ENCODE results near the gene ZNF519.
"Not testable (repeated sequence)": the region's sequence is repeated elsewhere in the genome, so short reads cannot be mapped to it uniquely, and the experiment has no call there.

Gene ZNF519

DNA sequence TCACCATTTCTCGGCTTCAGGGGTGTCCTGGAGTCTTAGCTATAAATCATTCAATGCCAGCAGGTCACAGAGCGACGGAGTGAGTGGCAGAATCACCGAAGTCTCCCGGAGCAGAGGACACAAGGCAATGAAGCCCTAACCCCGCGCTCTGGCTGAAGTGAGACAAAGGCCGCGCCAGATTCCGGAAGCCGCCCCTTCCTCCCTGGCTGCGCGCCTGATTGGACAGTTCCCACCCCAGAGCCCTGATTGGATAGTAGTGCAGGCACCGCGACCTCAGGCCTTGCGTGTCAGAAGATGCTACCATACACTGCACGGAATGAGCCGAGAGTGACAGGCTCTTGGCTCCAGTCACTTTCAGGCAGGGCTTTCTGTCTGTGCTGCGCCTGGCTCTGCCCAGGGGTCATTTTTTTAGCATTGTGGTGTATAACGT is at the start of gene ZNF519:
ZNF519 (minus strand) TSS at position 165 of the 430 bp plus-strand sequence; CDS start at position 7, 158 bp downstream.
- H4K20me1 ChIP-seq (ENCODE audit: insufficient read depth, low read length); H3K9me3 ChIP-seq (replicated peaks; ENCODE audit: insufficient read depth, low read length); H3F3A ChIP-seq (ENCODE audit: insufficient read depth, low read length); H3K27ac ChIP-seq (ENCODE audit: low read length); H3K27me3 ChIP-seq (replicated peaks; ENCODE audit: insufficient read depth, low read length); H3K4me1 ChIP-seq (ENCODE audit: low read length); H3K36me3 ChIP-seq (replicated peaks; ENCODE audit: insufficient read depth, low read length); H3K9me2 ChIP-seq (replicated peaks; ENCODE audit: insufficient read depth, low read length): not testable (repeated sequence)
- DNase-seq = peak; percentile 95
- H2AFZ ChIP-seq (ENCODE audit: low read length) = peak within 1 kb of the TSS; percentile 63; the same call in 1 of the 2 replicates
- H3K4me3 ChIP-seq (ENCODE audit: low read length) = peak within 1 kb of the TSS; percentile 69
- H3K9ac ChIP-seq (ENCODE audit: low read length) = peak within 1 kb of the TSS; percentile 55; the same call in 1 of the 2 replicates
- peak within 1 kb of the TSS; percentile 27; the same call in 1 of the 2 replicates for H3K4me2 ChIP-seq (ENCODE audit: low read depth, low read length)
- H3K79me2 ChIP-seq (ENCODE audit: low read length) = peaks cover 10% of the 10 kb centered on the region; the same call in 1 of the 2 replicates

DNA sequence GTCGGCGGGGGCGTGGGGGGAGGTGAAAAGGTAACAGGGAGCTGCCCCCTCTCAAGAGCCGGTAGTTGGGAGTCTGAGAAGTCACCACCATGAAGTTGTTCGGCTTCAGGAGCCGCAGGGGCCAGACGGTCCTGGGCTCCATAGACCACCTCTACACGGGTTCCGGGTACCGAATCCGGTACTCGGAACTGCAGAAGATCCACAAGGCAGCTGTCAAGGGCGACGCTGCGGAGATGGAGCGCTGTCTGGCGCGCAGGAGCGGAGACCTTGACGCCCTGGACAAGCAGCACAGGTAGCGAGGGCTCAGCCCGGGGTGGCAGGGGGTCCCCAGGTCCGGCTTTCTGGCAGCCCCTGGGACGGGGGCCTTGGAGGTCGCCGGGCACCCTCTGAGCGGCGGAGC is 47.1 kb upstream of the ZNF519 start:
- no peaks in the 10 kb centered on the region for H3K36me3 ChIP-seq (replicated peaks; ENCODE audit: insufficient read depth, low read length)
- no peaks in the 10 kb centered on the region for H3K4me1 ChIP-seq (ENCODE audit: low read length)
- H4K20me1 ChIP-seq (ENCODE audit: insufficient read depth, low read length) = no peaks in the 10 kb centered on the region
- H2AFZ ChIP-seq (ENCODE audit: low read length) = peak overlapping the region; percentile 23; the same call in 1 of the 2 replicates
- H3K9me2 ChIP-seq (replicated peaks; ENCODE audit: insufficient read depth, low read length) = no peaks in the 10 kb centered on the region
- TF ChIP-seq EZH2phosphoT487 (IDR thresholded peaks at IDR 0.05; ENCODE audit: low read length) = no peak
- no peak for TF ChIP-seq EZH2 (optimal IDR thresholded peaks at IDR 0.05; ENCODE audit: low read depth, low read length)
- no peak for TF ChIP-seq CTCF (IDR thresholded peaks at IDR 0.05; ENCODE audit: low read length)
- H3F3A ChIP-seq (ENCODE audit: insufficient read depth, low read length) = no peaks in the 10 kb centered on the region
- no peak overlapping the region for H3K9ac ChIP-seq (ENCODE audit: low read length)
- H3K79me2 ChIP-seq (ENCODE audit: low read length) = no peaks in the 10 kb centered on the region
- no peak overlapping the region for H3K27ac ChIP-seq (ENCODE audit: low read length)
- H3K4me2 ChIP-seq (ENCODE audit: low read depth, low read length) = peak overlapping the region; percentile 43; the same call in 1 of the 2 replicates
- no peaks in the 10 kb centered on the region for H3K9me3 ChIP-seq (replicated peaks; ENCODE audit: insufficient read depth, low read length)
- no peaks in the 10 kb centered on the region for H3K27me3 ChIP-seq (replicated peaks; ENCODE audit: insufficient read depth, low read length)
- no peak for DNase-seq
- H3K4me3 ChIP-seq (ENCODE audit: low read length) = peak overlapping the region; percentile 46

DNA sequence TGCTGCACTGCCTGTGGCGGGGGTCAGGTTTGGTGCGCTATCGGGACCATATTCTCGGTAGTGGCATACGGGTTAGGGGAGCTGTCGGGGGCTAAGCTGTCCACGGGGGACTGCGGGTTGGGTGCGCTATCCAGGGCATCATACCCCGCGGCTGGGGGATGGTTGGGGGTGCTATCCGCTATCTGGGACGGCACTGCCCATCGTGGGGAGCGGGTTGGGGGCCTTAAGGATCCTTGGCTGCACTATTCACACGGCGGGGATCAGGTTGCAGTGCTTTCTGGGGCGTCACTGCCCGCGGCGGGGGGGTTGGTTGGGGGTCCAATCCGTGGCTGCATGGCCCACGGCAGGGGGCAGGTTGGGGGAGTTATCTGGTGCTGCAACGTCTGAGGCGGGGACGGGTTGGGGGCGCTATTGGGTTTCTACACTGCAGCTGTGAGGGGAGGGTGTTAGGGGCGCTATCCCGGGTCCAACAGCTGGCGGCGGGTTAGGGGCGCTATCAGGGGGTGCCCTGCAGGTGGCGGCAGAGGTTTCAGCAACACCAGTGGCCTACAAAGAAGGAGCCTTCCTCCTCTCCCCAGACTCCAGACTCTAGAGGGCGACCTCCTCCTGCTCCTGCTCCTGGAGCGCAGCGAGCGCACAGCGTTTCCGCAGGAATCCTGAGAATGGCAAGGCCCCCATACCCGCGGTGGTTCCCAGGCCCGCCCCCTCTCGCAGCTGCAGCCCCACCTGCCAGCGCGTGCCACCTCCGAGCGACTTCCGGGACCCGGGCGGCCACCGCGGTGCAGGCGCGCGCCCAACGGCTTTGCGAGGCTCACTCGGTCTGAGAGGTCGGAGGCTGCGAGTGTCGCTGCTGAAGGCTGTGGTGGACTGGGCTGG is 46.3 kb upstream of the ZNF519 start:
- peak; percentile 78 for DNase-seq
- peak; percentile 43 for TF ChIP-seq CTCF (IDR thresholded peaks at IDR 0.05; ENCODE audit: low read length)
- not testable (repeated sequence) for H3K27ac ChIP-seq (ENCODE audit: low read length); H3K4me1 ChIP-seq (ENCODE audit: low read length); H4K20me1 ChIP-seq (ENCODE audit: insufficient read depth, low read length); H3K9me2 ChIP-seq (replicated peaks; ENCODE audit: insufficient read depth, low read length); H3K9me3 ChIP-seq (replicated peaks; ENCODE audit: insufficient read depth, low read length); H3F3A ChIP-seq (ENCODE audit: insufficient read depth, low read length); H3K79me2 ChIP-seq (ENCODE audit: low read length); H3K36me3 ChIP-seq (replicated peaks; ENCODE audit: insufficient read depth, low read length); H3K9ac ChIP-seq (ENCODE audit: low read length); H3K27me3 ChIP-seq (replicated peaks; ENCODE audit: insufficient read depth, low read length)
- H3K4me3 ChIP-seq (ENCODE audit: low read length) = peak overlapping the region; percentile 46
- peak overlapping the region; percentile 43; the same call in 1 of the 2 replicates for H3K4me2 ChIP-seq (ENCODE audit: low read depth, low read length)
- H2AFZ ChIP-seq (ENCODE audit: low read length) = peak overlapping the region; percentile 23; the same call in 1 of the 2 replicates

DNA sequence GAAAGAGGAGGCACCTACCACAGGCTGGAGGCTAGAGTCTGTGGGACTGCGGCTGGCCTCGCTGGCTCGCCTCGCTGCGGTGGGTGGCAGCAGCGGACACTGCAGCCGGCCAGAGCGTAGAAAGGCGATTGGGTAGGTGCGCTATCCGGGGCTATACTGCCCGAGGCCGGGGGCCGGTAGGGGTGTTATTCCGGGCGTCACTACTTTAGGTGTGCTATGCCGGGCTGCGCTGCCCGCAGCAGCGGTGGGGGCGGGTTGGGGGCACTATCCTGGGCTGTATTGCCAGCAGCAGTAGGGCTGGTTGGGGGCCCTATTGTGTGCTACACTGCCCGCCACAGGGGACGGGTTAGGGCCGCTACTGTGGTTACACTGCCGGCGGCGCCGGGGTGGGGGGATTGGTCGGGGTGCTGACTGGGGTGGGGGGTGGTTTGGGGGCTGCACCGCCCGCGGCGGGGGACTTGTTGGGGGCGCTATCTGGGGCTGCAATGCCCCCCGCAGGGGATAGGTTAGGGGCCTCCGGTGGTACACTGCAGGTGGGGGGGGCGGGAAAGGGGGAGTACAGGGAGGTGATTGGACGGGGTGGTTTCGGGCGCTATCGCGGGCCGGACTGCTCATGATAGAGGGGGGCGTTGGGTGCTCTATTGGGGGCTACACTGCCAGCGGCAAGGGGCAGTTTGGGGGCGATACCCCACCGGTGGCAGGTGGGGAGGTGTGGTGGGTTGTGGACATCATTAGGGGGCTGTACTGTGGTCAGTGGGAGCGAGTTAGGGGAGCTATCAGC is 45.5 kb upstream of the ZNF519 start:
- not testable (repeated sequence) for H3K27me3 ChIP-seq (replicated peaks; ENCODE audit: insufficient read depth, low read length); H3K36me3 ChIP-seq (replicated peaks; ENCODE audit: insufficient read depth, low read length); H3F3A ChIP-seq (ENCODE audit: insufficient read depth, low read length); H4K20me1 ChIP-seq (ENCODE audit: insufficient read depth, low read length); H3K4me3 ChIP-seq (ENCODE audit: low read length); H3K4me2 ChIP-seq (ENCODE audit: low read depth, low read length); H3K4me1 ChIP-seq (ENCODE audit: low read length); H3K27ac ChIP-seq (ENCODE audit: low read length); DNase-seq; H3K9ac ChIP-seq (ENCODE audit: low read length); H2AFZ ChIP-seq (ENCODE audit: low read length); H3K79me2 ChIP-seq (ENCODE audit: low read length); H3K9me2 ChIP-seq (replicated peaks; ENCODE audit: insufficient read depth, low read length); H3K9me3 ChIP-seq (replicated peaks; ENCODE audit: insufficient read depth, low read length)

DNA sequence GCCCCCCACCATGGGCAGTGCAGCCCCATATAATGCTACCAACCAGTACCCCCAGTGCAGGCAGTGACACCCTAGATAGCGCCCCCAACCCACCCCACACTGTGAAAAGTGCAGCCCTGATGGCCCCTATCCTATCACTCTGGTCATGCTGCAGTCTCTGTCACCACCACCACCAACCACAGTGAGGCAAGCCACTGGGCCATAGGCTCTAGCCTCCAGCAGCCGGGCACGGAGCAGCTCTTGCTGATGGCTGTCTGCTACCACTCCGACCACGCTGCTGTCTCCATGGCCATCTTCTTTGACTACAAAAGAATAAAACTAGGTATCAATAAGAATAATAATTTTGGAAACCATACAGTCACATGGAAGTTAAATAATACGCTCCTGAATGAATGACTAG is 43.2 kb upstream of the ZNF519 start:
- not testable (repeated sequence) for H3K4me2 ChIP-seq (ENCODE audit: low read depth, low read length); DNase-seq; H3K9me2 ChIP-seq (replicated peaks; ENCODE audit: insufficient read depth, low read length); H3F3A ChIP-seq (ENCODE audit: insufficient read depth, low read length); H3K4me3 ChIP-seq (ENCODE audit: low read length); H3K4me1 ChIP-seq (ENCODE audit: low read length); H2AFZ ChIP-seq (ENCODE audit: low read length); H3K27me3 ChIP-seq (replicated peaks; ENCODE audit: insufficient read depth, low read length); H3K79me2 ChIP-seq (ENCODE audit: low read length); H4K20me1 ChIP-seq (ENCODE audit: insufficient read depth, low read length); H3K9me3 ChIP-seq (replicated peaks; ENCODE audit: insufficient read depth, low read length); H3K36me3 ChIP-seq (replicated peaks; ENCODE audit: insufficient read depth, low read length); H3K9ac ChIP-seq (ENCODE audit: low read length); H3K27ac ChIP-seq (ENCODE audit: low read length)
